ENCODE data around the gene NXPH4.

Gene NXPH4

GRCh38 chr12:57211791-57212700 lies 4.5 kb upstream of the NXPH4 start:
- DNase-seq = no peak
- Mint-ChIP-seq H3K9me3 (no peaks in the 10 kb centered on the region), H3K27ac (no peak overlapping the region), H3K27me3 (peaks cover 31 to 53% of the 10 kb centered on the region in 2 donors), H3K36me3 (ENCODE audit: insufficient read depth) (peaks cover 18% of the 10 kb centered on the region), H3K4me3 (no peak overlapping the region), H3K4me1 (ENCODE audit: low read depth in 2 of 2) (peaks cover 26% of the 10 kb centered on the region in 2 donors)
- ATAC-seq (replicated peaks) = no peak

DNA sequence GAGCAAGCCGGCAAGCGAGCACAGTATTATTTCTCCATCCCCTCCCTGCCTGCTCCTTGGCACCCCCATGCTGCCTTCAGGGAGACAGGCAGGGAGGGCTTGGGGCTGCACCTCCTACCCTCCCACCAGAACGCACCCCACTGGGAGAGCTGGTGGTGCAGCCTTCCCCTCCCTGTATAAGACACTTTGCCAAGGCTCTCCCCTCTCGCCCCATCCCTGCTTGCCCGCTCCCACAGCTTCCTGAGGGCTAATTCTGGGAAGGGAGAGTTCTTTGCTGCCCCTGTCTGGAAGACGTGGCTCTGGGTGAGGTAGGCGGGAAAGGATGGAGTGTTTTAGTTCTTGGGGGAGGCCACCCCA lies 3.9 kb upstream of the NXPH4 start:
- Mint-ChIP-seq H3K27ac (no peak overlapping the region), H3K4me1 (ENCODE audit: low read depth in 2 of 2) (peaks cover 31 to 33% of the 10 kb centered on the region in 2 donors)
- no peak for ATAC-seq (replicated peaks)

DNA sequence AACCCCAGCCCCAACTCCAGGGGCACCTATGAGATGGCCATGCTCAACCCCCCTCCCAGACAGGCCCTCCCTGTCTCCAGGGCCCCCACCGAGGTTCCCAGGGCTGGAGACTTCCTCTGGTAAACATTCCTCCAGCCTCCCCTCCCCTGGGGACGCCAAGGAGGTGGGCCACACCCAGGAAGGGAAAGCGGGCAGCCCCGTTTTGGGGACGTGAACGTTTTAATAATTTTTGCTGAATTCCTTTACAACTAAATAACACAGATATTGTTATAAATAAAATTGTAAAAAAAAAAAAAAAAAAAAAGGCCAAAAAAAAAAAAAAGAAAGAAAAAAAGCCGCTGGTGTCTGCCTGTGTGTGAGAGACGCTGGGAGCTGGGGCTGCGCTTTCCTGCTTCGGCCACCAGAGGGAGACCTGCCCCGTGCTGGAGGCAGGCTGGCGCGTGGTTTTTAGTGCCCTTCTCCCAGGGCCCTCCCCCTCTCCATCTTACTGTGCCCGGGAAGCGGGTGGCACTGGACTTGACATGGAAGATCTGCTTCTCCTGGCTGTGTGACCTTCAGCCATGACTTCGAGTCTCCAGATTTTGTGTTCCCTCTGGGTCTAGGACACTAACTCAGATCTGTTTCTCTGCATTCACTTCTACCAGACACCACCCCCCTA lies 3.4 kb upstream of the NXPH4 start:
- H3K27me3 Mint-ChIP-seq = peaks cover 42 to 65% of the 10 kb centered on the region in 2 donors
- H3K4me1 Mint-ChIP-seq (ENCODE audit: low read depth in 2 of 2) = peaks cover 34 to 37% of the 10 kb centered on the region in 2 donors
- DNase-seq = peak; percentile 83 to 85 (median 84)
- peak; percentile 57 for ATAC-seq (replicated peaks)
- peak overlapping the region in 1 of 2 donors; percentile 13 for H3K27ac Mint-ChIP-seq
- no peaks in the 10 kb centered on the region for H3K9me3 Mint-ChIP-seq
- peaks cover 21% of the 10 kb centered on the region for H3K36me3 Mint-ChIP-seq (ENCODE audit: insufficient read depth)
- H3K4me3 Mint-ChIP-seq = peak overlapping the region in 1 of 2 donors; percentile 19

More for the DNA sequence above, 3.9 kb upstream of the NXPH4 start:
- Mint-ChIP-seq H3K27me3 (peaks cover 37 to 60% of the 10 kb centered on the region in 2 donors), H3K9me3 (no peaks in the 10 kb centered on the region), H3K36me3 (ENCODE audit: insufficient read depth) (peaks cover 21% of the 10 kb centered on the region), H3K4me3 (no peak overlapping the region)
- DNase-seq = no peak

DNA sequence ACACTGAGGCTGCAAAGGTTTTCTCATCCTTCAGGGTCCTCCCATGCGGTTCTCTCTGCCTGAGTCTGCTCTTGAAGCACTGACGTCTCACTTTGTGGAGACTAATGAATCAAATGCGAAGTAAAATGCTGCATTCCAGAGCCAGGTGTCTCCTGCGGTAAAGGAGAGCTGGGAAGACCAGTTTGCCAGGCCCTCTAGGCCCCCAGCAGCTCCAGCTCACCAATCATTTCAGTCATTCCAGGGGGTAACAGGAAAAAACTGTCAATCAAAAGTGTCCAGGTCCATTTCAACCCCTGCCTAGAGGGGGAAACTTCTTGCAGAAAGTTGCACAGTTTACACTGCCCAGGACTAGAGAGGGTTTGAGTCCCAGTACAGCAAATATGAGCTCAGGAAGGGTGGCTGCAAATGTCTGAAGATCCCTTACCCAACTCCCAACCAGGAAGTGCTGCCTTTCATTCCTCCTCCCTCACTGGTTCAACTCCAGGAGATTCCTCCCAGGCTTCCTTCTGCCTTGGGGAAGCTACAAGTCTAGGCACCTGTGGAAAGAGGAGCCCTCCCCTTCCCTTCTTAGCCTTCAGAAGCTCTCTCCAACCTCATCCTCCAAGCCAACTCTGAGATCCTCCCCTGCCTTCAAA lies 2.7 kb upstream of the NXPH4 start:
- Mint-ChIP-seq H3K27ac (peak overlapping the region; percentile 13 to 28), H3K4me1 (ENCODE audit: low read depth in 2 of 2) (peaks cover 34 to 40% of the 10 kb centered on the region in 2 donors), H3K4me3 (no peak overlapping the region), H3K27me3 (peaks cover 49 to 72% of the 10 kb centered on the region in 2 donors), H3K36me3 (ENCODE audit: insufficient read depth) (peaks cover 21% of the 10 kb centered on the region), H3K9me3 (no peaks in the 10 kb centered on the region)
- DNase-seq (no peak), ATAC-seq (replicated peaks) (no peak)

DNA sequence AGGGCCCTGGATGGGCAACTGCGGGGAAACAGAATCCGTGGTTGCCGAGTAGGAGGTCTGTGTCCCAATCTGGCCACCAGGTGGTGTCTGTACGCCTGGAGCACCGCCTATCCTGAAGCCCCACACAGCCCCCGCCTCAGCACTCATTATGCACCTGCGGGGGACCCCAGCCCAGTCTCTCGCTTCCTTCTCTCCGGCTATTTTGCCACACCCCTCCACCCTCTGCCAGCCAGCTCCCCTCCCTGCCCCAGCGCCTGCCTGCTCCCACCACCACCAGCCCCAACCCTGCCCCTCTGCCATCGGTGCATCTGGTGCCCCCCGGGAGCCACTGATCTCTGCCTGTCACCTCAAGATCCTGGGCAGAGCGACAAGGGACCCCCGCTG lies 2.2 kb upstream of the NXPH4 start:
- H3K4me1 Mint-ChIP-seq (ENCODE audit: low read depth in 2 of 2) = peaks cover 34 to 40% of the 10 kb centered on the region in 2 donors
- DNase-seq = peak; percentile 57 to 65 (median 60)
- peaks cover 54 to 77% of the 10 kb centered on the region in 2 donors for H3K27me3 Mint-ChIP-seq
- no peaks in the 10 kb centered on the region for H3K9me3 Mint-ChIP-seq
- peaks cover 21% of the 10 kb centered on the region for H3K36me3 Mint-ChIP-seq (ENCODE audit: insufficient read depth)
- peak overlapping the region in 1 of 2 donors; percentile 82 for H3K4me3 Mint-ChIP-seq
- ATAC-seq (replicated peaks) = peak; percentile 33
- H3K27ac Mint-ChIP-seq = peak overlapping the region in 1 of 2 donors; percentile 28

DNA sequence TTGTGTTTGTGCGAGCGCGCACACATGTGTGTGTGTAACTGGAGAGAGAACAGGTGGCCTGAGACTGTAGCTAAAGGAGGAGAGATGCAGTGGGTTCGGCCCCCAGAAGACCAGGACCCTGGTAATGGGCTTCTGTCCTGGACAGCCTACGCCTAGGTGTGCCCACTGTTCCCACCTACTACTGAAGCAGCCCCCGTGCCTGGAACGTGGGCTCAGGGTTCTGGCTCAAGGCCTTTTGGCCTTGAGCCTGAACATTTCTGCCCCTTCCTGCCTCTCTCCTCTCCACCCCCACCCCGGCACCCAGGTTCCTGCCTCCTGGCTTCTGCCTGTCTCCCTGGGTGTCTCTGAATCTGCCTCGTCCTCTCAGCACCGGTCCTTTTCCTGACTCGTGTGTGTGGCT lies 1.5 kb upstream of the NXPH4 start:
- peaks cover 34 to 40% of the 10 kb centered on the region in 2 donors for H3K4me1 Mint-ChIP-seq (ENCODE audit: low read depth in 2 of 2)

GRCh38 chr12:57215668-57216013 lies 953 bp upstream of the NXPH4 start:
- Mint-ChIP-seq H3K36me3 (ENCODE audit: insufficient read depth) (peaks cover 21% of the 10 kb centered on the region), H3K4me1 (ENCODE audit: low read depth in 2 of 2) (peaks cover 37 to 40% of the 10 kb centered on the region in 2 donors), H3K9me3 (no peaks in the 10 kb centered on the region), H3K4me3 (peak overlapping the region; percentile 82 to 84), H3K27me3 (peaks cover 64 to 82% of the 10 kb centered on the region in 2 donors), H3K27ac (peak overlapping the region; percentile 70 to 81)
- ATAC-seq (replicated peaks) (peak; percentile 58), DNase-seq (peak; percentile 33 to 53 (median 50))

More for the DNA sequence above, 1.5 kb upstream of the NXPH4 start:
- ATAC-seq (replicated peaks) (no peak), DNase-seq (no peak)
- Mint-ChIP-seq H3K27me3 (peaks cover 61 to 82% of the 10 kb centered on the region in 2 donors), H3K9me3 (no peaks in the 10 kb centered on the region), H3K36me3 (ENCODE audit: insufficient read depth) (peaks cover 21% of the 10 kb centered on the region), H3K4me3 (peak overlapping the region; percentile 82 to 84), H3K27ac (peak overlapping the region in 1 of 2 donors; percentile 81)

DNA sequence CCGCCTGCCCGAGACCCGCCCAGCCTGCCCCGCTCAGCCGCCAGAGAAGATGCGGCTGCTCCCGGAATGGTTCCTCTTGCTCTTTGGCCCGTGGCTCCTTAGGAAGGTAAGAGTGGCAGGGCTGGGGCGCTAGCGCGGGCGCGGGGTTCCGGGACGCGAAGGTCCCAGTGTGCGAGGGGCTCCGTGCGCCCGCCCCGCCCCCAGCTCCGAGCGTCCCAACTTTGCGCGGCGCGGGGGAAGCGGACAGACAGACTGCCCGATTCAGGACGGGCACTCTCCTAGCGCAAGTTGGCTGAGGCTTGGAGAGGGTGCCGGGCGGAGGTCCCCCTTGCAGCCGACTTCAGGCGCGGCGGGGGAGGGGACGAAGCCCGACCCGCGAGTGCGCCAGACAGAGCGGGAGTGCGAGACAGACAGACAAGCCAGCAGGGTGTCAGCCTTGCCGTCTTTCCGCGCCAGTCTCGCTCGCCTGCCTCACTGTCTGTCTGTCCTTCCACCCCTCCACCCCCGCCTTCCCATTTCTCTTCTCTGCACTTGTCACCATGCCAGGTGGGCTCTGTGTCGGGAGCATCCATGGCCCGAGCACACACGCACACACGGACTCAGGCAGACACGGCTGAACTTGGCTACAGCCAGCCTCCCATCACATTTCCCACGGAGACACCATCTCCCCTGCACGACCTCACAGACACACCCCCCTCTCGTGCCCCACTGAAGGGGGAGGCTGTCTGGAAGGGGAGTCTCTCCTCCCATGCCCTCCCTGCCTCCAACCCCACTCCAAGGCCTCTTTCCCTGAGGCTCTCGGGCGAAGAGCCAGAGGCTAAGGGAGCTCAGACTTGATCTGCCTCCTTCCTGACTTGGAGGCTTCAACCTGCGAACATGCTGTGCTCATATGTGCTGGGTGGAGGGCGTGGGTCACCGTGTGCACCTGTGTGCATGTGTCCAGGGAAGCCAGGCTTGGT lies 606 bp downstream of the NXPH4 start:
- no peaks in the 10 kb centered on the region for H3K9me3 Mint-ChIP-seq
- ATAC-seq (replicated peaks) = peak; percentile 61

GRCh38 chr12:57218030-57218853 lies 1.6 kb downstream of the NXPH4 start:
- H3K4me3 Mint-ChIP-seq = peak overlapping the region; percentile 84 to 85
- H3K36me3 Mint-ChIP-seq (ENCODE audit: insufficient read depth) = peaks cover 22% of the 10 kb centered on the region
- peaks cover 48 to 61% of the 10 kb centered on the region in 2 donors for H3K4me1 Mint-ChIP-seq (ENCODE audit: low read depth in 2 of 2)
- DNase-seq (no peak), ATAC-seq (replicated peaks) (no peak)
- no peaks in the 10 kb centered on the region for H3K9me3 Mint-ChIP-seq
- peak overlapping the region; percentile 52 to 59 for H3K27ac Mint-ChIP-seq
- H3K27me3 Mint-ChIP-seq = peaks cover 89 to 94% of the 10 kb centered on the region in 2 donors

More for the DNA sequence above, 606 bp downstream of the NXPH4 start:
- Mint-ChIP-seq H3K27ac (peak overlapping the region; percentile 52 to 59), H3K4me1 (ENCODE audit: low read depth in 2 of 2) (peaks cover 40 to 51% of the 10 kb centered on the region in 2 donors), H3K36me3 (ENCODE audit: insufficient read depth) (peaks cover 24% of the 10 kb centered on the region), H3K27me3 (peaks cover 80 to 94% of the 10 kb centered on the region in 2 donors), H3K4me3 (peak overlapping the region; percentile 84 to 85)
- DNase-seq = peak in 2 of 3 experiments; percentile 51 to 57

- peaks cover 43 to 55% of the 10 kb centered on the region in 2 donors for H3K4me1 Mint-ChIP-seq (ENCODE audit: low read depth in 2 of 2)
- no peaks in the 10 kb centered on the region for H3K9me3 Mint-ChIP-seq
- DNase-seq (no peak), ATAC-seq (replicated peaks) (no peak)
- H3K27me3 Mint-ChIP-seq = peaks cover 88 to 94% of the 10 kb centered on the region in 2 donors
- peak overlapping the region; percentile 35 to 41 for H3K27ac Mint-ChIP-seq
- H3K36me3 Mint-ChIP-seq (ENCODE audit: insufficient read depth) = peaks cover 19% of the 10 kb centered on the region
- H3K4me3 Mint-ChIP-seq = no peak overlapping the region
Measured at GRCh38 chr12:57219205-57219992, 2.8 kb downstream of the NXPH4 start.

- H3K4me1 Mint-ChIP-seq (ENCODE audit: low read depth in 2 of 2) = peaks cover 36 to 49% of the 10 kb centered on the region in 2 donors
- DNase-seq (no peak), ATAC-seq (replicated peaks) (no peak)
- no peaks in the 10 kb centered on the region for H3K9me3 Mint-ChIP-seq
- H3K36me3 Mint-ChIP-seq (ENCODE audit: insufficient read depth) = peaks cover 19% of the 10 kb centered on the region
- H3K4me3 Mint-ChIP-seq = no peak overlapping the region
- peaks cover 80 to 93% of the 10 kb centered on the region in 2 donors for H3K27me3 Mint-ChIP-seq
- peak overlapping the region in 1 of 2 donors; percentile 35 for H3K27ac Mint-ChIP-seq
Measured at GRCh38 chr12:57219993-57220754, 3.6 kb downstream of the NXPH4 start.

All from effector memory CD8-positive, alpha-beta T cell (primary cell).